ENCODE measurements around the gene ACER2.
A peak's percentile ranks its signal among the peaks of the same experiment; 100 is the strongest.
"Not testable (repeated sequence)": the region's sequence is repeated elsewhere in the genome, so short reads cannot be mapped to it uniquely, and the experiment has no call there.

The ACER2 gene

DNA sequence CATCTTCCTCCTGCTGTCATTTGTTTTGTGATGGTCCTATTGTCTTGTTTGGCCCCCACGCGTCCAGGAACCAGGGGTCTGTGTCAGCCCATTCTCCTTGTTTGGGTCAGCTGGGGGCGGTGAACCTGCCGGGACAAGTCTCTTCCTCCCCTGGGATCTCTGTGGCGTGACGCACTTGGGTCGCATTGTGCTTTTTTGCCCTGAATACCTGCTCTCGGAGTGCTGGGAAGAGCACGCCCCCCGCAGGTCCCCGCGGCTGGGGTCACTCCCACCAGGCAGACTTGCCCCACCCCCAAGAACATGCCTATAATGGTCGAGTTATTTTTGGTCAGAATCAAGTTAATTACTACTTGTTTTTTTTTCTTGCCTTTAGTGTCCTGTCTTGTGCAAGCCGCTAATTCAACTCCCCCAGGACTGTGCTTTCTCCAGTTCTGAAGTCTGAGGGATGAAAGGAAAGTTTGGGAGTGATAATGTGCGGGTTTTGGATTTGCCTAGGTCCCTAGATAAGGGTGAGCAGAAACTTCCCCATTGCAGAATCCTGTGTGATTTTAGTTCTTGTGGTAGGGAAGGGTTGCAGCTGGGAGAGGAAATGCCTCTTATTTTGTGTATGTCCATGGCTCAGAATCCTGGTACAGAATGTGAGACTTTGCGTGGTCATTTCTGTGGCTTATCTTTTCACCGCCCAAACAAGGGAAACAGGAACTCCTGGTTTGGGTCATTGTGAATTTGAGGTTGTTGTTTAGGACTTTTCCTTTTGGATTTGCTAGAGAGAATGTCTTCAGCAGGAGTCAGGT is 789 bp downstream of the ACER2 start:
- ATAC-seq (no peak), DNase-seq (peak; percentile 23)

DNA sequence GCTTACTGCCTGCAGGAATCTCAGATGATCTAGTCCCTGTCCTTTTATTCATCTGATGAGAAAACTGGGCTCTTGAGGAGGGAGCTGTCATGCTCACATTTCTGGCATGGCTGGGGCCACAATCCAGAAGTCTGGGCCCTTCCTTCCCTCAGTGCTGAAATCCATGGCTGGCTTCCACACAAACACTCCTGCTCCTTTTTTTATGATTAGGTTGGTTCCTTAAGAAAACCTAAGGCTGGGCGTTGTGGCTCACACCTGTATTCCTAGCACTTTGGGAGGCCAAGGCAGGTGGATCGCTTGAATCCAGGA is 1.3 kb downstream of the ACER2 start:
- DNase-seq, result no peak
- ATAC-seq, result no peak

DNA sequence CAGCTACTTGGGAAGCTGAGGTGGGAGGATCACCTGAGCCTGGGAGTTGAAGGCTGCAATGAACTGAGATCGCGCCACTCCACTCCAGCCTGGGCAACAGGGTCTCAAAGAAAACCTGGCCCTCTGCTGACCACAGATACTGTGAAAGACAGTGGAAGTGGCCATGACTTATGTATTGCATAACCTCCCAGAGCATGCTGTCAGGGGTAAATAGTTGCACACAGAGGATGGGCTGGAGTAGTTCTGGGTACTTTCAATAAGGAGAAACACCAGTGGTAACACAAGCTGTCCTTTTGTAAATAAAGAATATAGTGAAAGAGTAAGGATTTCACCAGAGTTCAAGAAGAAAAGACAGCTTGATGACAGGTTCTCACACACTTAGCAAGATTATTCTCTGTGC is 1.8 kb downstream of the ACER2 start:
- ATAC-seq (no peak), DNase-seq (no peak)

DNA sequence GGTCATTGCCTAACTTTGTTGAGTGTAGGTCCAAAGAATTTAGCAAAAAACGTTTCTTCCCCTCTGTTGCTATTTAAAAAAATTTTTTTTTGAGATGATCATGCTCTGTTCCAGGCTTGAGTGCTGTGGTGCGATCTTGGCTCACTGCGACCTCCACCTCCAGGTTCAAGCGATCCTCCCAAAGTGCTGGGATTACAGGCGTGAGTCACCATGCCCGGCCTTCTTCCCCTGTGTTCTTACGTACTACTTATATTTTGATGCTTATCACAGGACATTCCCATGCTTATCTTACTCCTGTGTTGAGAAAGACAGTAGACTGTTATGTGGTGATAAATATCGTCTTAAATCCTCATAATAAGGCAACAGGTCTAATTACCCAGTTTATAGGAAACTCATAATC is 2.5 kb downstream of the ACER2 start:
- DNase-seq (no peak), ATAC-seq (no peak)

DNA sequence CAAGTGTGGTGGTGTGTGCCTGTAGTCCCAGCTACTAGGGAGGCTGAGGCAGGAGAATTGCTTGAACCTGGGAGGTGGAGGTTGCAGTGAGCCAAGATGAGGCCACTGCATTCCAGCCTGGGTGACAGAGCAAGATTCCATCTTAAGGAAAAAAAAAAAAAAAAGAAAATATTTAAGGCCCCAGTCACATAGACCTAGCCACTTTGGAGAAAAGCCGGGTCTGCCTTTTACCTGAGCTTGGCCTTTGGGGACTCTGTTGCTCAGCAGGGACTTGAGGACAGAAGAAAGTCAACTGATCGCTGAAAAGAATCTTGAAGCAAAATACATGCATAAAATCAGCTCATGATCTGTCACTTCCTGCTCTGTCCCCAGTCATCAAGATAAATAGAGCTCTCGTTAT is 4.6 kb downstream of the ACER2 start:
- ATAC-seq, DNase-seq: not testable (repeated sequence)

DNA sequence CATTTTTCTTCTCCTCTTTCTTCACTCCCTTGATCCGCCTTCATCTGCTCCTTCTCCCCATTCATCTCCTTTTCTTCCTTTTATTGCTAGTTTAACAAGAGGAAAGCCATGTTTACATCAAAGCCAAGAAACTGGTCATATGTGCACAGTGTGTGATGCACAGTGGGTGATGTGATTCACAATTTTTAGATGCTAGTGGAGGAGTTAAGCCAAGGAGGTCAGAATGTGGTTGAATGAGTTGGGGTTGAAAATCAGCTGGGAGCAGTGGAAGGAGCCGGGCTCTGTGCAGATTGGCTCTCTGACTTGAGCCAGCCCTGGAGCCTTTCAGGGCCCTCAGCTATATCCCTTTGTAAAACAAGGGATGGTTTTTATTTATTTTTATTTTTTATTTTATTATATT is 7.3 kb downstream of the ACER2 start:
- ATAC-seq, result no peak
- DNase-seq, result no peak

DNA sequence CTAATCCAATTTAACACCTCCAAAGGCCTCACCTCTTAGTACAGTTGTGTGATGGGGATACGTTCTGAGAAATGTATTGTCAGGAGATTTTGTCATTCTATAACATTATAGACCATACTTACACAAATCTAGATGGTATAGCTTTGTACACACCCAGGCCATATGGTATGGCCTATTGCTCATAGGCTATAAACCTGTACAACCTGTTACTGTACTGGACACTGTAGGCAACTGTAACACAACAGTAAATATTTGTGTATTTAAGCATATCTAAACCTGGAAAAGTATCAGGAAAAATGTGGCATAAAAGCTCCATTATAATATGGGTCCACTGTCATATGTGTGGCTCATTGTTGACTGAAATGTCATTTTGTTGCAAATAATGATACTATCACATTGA is 12.1 kb downstream of the ACER2 start:
- ATAC-seq (no peak), DNase-seq (no peak)

DNA sequence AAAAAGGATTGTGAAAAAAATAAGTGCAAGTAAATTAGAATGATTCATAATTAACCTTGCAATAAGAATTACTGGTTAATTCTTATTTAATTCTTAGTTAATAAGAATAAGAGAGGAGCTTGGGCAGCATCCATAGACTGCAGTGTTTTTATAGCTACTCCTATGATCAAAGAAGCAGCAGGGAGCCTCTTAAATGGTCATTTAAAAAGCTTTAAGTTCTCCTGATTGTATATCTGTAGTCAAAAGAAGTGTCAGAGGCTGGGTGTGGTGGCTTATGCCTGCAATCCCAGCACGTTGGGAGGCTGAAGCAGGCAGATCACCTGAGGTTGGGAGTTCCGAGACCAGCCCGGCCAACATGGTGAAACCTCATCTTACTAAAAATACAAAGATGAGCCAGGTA is 14.4 kb downstream of the ACER2 start:
- DNase-seq, result no peak
- ATAC-seq, result no peak

DNA sequence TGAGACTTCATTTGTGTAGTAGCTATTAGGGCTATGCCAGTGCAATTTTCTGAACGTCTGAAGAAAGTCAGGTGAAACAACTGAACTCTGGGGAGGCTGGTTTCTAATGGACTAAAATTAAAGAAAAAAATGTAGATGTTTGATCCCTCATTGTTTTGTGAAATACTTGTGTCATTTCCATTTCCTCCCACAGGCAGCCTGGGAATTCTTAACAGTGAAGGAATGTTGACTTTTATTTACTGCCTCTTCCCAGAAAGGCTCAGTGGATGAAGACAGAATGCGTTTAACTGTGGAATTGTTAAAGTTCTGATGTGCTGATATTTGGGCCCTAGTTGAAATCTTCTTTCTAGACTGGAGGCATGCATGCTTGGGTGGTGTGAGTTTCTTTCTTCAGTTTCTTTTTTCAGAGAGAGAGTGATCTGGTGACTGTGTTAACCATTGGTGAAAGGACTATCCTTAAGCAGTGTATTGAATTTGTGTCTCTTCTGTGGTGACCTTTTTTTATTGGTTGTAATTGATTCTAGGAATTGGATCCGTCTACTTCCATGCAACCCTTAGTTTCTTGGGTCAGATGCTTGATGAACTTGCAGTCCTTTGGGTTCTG is 15.5 kb downstream of the ACER2 start:
- DNase-seq (no peak), ATAC-seq (no peak)

DNA sequence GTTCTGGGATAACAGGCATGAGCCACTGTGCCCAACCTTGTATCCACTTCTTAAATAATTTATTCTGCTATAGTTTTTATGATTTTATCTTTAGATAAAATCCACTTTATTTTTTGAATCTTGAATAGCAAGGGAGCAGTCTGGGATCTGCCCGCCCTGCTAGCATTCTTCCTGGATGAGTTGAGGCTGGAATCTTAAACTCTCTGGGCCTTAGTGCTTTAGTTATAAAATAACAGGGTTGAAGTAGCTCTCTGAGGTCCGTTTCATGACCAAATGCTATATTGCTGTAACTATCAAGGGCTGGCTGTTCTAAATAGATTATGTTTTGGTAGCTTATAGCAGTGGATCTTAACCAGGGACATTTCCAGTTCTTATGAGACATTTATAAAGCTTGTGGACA is 20.8 kb downstream of the ACER2 start:
- ATAC-seq (no peak), DNase-seq (no peak)

DNA sequence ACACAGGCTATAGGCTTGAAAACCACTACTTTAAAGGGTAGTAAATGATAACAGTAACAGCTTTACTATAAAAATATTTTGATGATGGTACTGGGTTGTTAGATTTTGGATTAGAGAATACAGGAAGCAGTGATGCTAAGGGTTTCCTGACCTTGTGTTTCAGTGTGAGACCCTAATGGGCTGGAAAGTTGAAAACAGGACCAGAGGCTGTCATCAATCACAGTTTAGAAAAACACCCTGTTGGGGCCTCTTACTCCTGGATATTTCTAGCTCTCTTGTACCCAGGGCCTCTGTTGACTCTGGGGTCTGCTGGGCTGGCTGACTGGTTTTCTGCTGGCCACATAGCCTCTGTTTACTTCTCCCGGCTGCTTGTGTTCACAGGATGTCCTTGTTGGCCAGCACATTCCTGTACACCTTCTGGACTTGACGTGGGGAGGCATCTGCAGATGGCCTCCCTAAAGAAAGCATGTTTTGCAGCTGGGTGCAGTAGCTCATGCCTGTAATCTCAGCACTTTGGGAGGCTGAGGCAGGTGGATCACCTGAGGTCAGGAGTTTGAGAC is 21.5 kb downstream of the ACER2 start:
- DNase-seq, result no peak
- ATAC-seq, result no peak

DNA sequence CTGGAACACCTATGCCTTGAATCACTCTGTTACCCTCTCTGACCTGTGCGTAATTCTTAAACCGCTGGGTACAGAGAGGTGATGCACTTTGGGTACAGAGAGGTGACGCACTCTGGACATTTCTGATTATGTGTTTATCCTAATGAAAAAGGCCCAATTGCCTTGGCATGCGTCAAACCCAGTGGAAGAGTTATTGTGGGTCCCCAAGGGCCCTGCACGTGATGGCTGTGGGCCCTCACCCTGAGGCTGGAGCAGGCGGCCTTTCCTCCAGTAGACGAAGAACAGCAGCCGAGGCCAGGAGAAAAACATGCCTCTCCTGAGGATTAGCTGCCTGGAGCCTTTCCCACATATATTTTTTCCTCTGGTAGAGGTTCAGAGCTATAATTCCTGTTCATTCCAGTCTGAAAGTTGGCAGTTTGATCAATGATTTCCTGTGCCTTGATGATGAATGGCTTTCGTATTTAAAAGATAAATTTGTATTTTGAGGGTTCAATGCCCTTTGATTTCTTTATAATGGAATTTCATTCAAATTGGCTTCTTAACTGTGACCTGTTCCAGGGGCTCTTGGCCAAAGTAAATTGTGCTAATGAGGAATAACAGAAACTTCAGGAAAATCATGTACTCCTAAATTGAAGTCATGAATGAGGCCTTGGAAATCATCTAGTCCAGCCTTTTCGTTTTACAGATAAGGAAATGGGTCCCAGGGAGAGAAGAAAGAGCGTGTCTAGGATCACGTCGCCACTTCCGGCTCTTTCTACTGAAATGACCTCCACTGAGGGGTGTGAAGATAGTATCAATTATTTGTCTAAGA is 22.8 kb downstream of the ACER2 start:
- DNase-seq, result no peak

DNA sequence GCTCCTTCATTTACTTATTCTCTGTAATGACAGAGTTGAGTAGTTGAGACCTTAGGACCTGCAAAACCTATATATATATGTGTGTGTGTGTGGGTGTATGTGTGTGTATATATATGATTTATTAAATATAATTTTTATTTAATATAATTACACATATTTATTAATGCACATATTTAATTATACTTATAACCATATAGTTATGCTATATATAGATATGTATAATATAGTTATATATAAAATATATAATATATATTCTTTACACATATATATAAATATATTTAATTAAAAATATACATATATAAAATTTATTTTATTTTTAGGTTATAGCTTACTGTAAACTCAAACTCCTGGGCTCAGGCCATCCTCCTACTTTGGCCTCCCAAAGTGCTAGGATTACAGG is 23.7 kb downstream of the ACER2 start:
- DNase-seq (no peak), ATAC-seq (no peak)

More for the DNA sequence above, 22.8 kb downstream of the ACER2 start:
- no peak for ATAC-seq

DNA sequence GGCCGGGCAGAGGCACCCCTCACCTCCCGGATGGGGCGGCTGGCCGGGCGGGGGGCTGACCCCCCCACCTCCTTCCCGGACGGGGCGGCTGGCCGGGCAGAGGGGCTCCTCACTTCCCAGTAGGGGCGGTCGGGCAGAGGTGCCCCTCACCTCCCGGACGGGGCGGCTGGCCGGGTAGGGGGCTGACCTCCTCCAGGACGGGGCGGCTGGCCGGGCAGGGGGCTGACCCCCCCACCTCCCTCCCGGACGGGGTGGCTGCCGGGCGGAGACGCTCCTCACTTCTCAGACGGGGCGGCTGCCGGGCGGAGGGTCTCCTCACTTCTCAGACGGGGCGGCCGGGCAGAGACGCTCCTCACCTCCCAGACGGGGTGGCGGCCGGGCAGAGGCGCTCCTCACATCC is 24.9 kb downstream of the ACER2 start:
- DNase-seq, ATAC-seq: not testable (repeated sequence)

DNA sequence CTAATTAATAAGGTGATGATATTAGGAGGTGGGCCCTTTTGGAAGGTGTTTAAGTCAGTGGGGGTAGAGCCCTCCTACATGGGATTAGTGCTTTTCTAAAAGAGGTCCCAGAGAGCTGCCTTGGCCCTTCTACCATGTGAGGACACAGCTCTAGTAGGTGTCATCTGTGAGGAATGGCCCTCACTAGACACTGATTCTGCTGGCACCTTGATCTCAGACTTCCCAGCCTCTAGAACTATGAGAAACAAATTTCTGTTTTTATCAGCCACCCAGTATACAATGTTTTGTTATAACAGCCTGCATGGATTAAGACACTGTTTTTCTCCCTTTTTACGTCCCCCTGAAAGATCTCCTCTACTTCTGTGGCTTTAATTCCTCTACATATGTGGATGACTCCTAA is 31.6 kb downstream of the ACER2 start:
- no peak for ATAC-seq
- DNase-seq, result no peak

DNA sequence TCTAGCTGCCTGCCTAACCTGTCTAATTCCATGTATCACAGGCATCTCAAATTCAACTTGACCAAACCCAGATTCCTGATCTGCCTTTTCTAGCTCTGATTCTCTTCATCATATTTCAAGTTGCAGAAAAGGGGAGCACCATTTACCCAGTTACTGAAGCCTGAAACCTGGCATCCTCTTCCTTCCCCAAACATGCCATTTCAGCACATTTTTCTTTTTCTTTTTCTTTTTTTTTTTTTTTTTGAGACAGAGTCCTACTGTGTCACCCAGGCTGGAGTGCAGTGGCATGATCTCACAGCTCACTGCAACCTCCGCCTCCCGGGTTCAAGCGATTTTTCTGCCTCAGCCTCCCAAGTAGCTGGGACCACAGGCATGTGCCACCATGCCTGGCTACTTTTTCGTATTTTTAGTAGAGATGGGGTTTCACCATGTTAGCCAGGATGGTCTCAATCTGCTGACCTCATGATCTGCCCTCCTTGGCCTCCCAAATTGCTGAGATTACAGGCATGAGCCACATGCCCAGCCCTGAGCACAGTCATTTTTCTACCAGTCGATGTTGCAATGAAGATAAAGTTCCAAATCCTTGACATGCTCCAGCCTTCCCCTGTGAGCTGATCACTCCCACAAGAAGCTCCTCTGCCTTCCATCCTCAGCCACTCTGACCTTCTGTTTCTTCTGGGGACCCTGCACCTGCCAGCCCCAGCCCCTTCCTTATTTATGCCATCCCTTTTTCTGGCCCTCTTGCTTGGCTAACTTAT is 32.2 kb downstream of the ACER2 start:
- ATAC-seq (no peak), DNase-seq (no peak)

DNA sequence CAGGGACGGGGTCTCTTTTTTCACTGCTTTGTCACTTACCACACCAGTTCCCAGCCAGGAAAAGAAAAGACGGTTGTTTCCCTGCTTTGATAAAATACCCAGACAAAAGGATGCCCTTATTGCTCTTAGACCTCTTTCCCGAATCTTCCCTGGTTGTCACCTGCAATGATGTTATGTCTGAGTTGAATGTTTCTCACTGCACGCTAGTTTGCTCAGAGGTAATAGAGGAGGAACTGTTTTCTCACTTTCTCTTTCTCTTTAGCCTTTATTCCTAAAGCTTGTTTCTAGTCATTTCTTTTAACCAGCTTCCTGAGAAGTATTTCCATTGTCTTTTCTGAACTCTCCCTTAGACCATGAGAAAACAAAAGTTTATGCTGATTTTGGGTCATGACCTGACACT is 32.9 kb downstream of the ACER2 start:
- no peak for DNase-seq
- peak; percentile 50 for ATAC-seq

DNA sequence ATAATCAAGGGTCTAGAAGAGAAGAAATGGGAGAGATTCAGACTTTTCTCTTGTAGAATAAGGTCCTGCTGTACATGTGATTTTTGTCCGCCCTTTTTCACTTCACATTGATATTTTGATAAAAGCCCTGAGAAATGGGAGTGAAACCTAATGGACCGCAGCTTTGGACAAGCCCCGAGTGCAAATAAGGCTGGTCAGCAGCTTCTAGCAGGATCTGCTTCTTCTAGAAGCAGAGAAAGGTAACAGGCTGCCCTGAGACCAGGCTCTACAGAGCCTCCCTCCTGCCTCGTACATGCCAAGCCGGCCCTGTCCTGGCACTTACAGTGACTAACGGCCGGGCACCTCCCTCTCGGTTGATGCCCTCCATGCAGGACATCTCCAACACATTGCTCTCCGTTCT is 33.4 kb downstream of the ACER2 start:
- ATAC-seq, result no peak
- no peak for DNase-seq

DNA sequence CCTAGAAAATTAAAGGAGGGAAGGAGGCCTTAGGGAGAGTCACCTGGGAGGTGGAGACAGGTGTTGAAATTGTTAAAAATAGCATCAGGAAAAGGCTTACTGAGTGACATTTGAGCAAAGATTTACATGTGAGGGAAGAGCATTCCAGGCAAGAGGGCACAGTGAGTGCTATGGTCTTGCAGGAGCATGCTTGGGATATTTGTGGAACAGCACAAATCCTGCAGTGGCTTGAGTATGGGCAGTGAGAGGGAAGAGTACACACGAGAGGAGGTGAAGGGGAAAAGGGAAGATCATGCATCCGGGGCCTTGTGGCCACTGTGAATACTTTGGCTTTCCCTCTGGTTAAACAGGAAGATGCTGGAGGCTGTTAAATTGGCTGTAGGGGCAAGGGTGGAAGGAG is 36.6 kb downstream of the ACER2 start:
- DNase-seq (no peak), ATAC-seq (no peak)

DNA sequence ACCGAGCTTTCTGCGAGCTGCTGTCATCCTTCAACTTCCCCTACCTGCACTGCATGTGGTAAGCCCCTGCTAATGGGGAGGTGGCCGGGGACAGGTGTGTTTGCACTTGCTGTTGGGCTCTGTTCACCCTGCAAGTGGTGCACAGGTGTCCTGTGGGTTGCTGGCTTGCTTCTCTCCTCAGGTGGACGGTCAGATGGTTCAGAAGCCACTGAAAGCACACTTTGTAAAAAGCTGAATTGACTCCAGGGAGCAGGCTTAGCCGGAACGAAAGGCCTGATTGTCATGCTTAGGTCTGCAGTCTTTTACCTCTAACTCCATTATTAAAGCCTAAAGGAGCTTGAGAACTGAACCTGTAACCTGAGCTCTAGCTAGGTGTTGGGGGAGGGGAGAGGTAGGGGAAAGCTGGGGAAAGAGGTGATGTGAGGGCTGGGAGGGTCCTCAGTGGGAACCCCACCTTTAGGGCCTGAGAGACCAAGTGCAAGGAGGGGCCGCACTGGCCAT is 37.6 kb downstream of the ACER2 start:
- DNase-seq, result no peak
- no peak for ATAC-seq

DNA sequence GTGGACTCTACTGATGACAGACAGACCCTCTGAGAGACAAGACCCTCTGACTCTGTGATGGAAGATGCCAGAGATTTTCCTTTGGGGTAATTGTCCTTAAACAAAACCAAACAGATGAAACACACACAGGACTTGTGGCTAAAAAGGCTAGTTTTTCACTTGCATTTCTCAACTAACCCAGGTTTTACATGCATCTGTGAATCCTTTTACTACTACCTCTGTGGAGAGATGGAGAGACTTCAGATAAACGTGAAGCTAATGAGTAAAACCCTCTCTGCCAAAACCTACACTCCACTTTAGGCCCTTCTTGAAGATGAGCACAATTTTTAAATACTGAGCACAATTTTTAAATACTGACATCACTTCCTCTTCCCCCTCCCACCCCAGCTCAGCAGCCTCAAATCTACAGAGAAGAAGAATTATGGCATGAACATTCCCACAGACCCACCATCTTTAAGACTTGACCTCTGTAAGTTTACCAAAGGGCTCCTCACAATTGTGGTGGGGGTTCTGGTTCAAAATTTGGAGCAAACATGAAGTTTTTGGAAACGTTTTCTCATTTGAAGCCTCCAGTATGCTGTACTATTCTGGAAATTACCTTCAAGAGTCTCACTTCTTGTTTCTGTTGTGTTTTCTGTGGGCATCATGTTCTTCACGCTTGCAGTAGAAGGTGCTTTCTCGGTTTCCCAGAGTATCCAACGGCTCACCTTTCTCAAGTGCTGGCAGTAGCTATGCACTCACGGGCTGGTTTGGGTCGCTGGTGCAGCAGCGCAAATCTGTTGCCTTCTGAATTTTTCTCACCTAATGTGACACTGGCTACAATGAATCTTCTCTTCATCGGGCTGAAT is 42.7 kb downstream of the ACER2 start:
- DNase-seq (no peak), ATAC-seq (no peak)

All from stimulated activated naive CD8-positive, alpha-beta T cell treated with anti-CD3 and anti-CD28 coated beads, Interleukin-15, Interleukin-2, amounts not matched to agents 100 U/mL and 50 U/mL, for 24 hours (primary cell).